ENCODE results near the gene RTN4RL1. TPM values are rescaled to one million over a fixed set of nuclear protein-coding genes. Genes with fewer than 3 reads are reported as not detected.

Gene RTN4RL1
- total RNA-seq, 1 experiment from 2014 or later: 0.22 TPM

DNA sequence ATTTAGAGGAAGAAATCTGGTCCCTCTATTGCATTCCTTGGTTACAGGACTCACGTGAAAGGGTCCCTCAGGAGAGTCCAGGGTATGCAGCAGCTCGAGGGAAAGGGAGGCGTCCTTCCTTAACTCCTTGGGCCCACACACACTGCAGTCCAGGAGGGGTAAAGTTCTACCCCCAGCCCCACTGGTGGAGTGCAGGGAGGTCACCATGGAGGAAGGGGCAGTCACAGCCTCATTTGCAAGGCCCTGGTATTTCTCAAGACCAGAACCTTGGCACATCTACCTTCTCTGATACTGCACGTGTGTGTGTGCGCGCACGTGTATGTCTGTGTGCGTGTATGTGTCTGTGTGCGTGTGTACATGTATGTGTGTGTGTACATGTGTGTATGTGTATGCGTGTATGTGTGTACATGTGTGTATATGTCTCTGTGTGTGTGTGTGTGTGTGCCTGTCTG, 40.8 kb upstream of the RTN4RL1 start:
- H3K14ac ChIP-seq (ENCODE audit: insufficient read depth, low read length): no peak overlapping the region
- H3K23me2 ChIP-seq (ENCODE audit: insufficient read length, low read depth, low read length, poor library complexity, severe bottlenecking): no peaks in the 10 kb centered on the region
- no peaks in the 10 kb centered on the region for H3K9me3 Mint-ChIP-seq
- no CpG with 5 or more reads among the region's 10 CpGs for WGBS (ENCODE audit: extremely low coverage, insufficient read length, low lambda C conversion rate)
- H4K8ac ChIP-seq (replicated peaks; ENCODE audit: insufficient read length, low read depth, low read length): no peak overlapping the region
- H3K4me3 Mint-ChIP-seq: no peak overlapping the region
- H3K4me2 ChIP-seq (ENCODE audit: insufficient read depth, insufficient read length, low read length): no peak overlapping the region
- H4K91ac ChIP-seq (ENCODE audit: insufficient read length, low read depth, low read length): no peak overlapping the region
- H2BK5ac ChIP-seq (ENCODE audit: insufficient read length, low read length): no peak overlapping the region
- no peaks in the 10 kb centered on the region for H3K9me3 ChIP-seq (ENCODE audit: control insufficient read depth, low read depth, low read length)
- H3K4ac ChIP-seq (ENCODE audit: low read depth, low read length): no peak overlapping the region
- H2AK5ac ChIP-seq (ENCODE audit: insufficient read length, low read length): no peak overlapping the region
- no peak overlapping the region for H3K56ac ChIP-seq (ENCODE audit: insufficient read length, low read depth, low read length)
- no peak overlapping the region for H2BK20ac ChIP-seq (ENCODE audit: low read depth, low read length, poor library complexity, severe bottlenecking)
- H3K18ac ChIP-seq (ENCODE audit: insufficient read length, low read depth, low read length): no peak overlapping the region
- H3T11ph ChIP-seq (ENCODE audit: low read length): no peak overlapping the region
- peaks cover 2% of the 10 kb centered on the region for H4K20me1 ChIP-seq (ENCODE audit: control insufficient read depth, insufficient read depth, insufficient read length)
- TF ChIP-seq, protein P1, sequence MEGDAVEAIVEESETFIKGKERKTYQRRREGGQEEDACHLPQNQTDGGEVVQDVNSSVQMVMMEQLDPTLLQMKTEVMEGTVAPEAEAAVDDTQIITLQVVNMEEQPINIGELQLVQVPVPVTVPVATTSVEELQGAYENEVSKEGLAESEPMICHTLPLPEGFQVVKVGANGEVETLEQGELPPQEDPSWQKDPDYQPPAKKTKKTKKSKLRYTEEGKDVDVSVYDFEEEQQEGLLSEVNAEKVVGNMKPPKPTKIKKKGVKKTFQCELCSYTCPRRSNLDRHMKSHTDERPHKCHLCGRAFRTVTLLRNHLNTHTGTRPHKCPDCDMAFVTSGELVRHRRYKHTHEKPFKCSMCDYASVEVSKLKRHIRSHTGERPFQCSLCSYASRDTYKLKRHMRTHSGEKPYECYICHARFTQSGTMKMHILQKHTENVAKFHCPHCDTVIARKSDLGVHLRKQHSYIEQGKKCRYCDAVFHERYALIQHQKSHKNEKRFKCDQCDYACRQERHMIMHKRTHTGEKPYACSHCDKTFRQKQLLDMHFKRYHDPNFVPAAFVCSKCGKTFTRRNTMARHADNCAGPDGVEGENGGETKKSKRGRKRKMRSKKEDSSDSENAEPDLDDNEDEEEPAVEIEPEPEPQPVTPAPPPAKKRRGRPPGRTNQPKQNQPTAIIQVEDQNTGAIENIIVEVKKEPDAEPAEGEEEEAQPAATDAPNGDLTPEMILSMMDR (conservative IDR thresholded peaks at IDR 0.05): no peak
- no peak overlapping the region for H2BK15ac ChIP-seq (ENCODE audit: low read depth, low read length)
- H3K27ac ChIP-seq (ENCODE audit: insufficient read length, low read depth, low read length): no peak overlapping the region
- no peak overlapping the region for H2BK12ac ChIP-seq (ENCODE audit: insufficient read length, low read depth, low read length)
- no peak overlapping the region for H2BK120ac ChIP-seq (ENCODE audit: low read depth, low read length, poor library complexity, severe bottlenecking)
- H3K36me3 Mint-ChIP-seq (ENCODE audit: insufficient read depth in 1 of 3, low read depth in 3 of 3): peaks cover 3 to 47% (median 22%) of the 10 kb centered on the region in 3 experiments
- H3K79me2 ChIP-seq (ENCODE audit: insufficient read depth, low read length): no peaks in the 10 kb centered on the region
- H3K27me3 ChIP-seq (ENCODE audit: insufficient read depth, low read length): no peaks in the 10 kb centered on the region
- no peak overlapping the region for H2AFZ ChIP-seq (ENCODE audit: low read length)
- H3K23ac ChIP-seq (ENCODE audit: insufficient read length, low read depth, low read length): no peak overlapping the region
- peaks cover 5% of the 10 kb centered on the region; the same call in 1 of the 2 replicates for H3K4me1 ChIP-seq (ENCODE audit: insufficient read depth, low read length)
- H3K27me3 Mint-ChIP-seq (ENCODE audit: low read depth): no peaks in the 10 kb centered on the region; the same call in 1 of the 2 replicates
- H3K4me1 Mint-ChIP-seq: peaks cover 40 to 52% of the 10 kb centered on the region in 2 experiments
- no peak for DNase-seq
- no peak overlapping the region for H4K5ac ChIP-seq (ENCODE audit: insufficient read length, low read depth, low read length)
- no peak overlapping the region; a peak in 1 of 7 replicates for H3K27ac Mint-ChIP-seq
- no peaks in the 10 kb centered on the region for H3K79me1 ChIP-seq (ENCODE audit: insufficient read depth, low read depth, low read length, poor library complexity, severe bottlenecking)
- H3K9ac ChIP-seq (ENCODE audit: extremely low read depth, insufficient read length, low read length): no peak overlapping the region

Measured in H9 (cell line).